ENCODE results near the gene CBLN3.

The CBLN3 gene

GRCh38 chr14:24442240-24443052, 13.0 kb upstream of the CBLN3 start, which contains the start of gene SDR39U1 (continued):
- peak; percentile 99 for TF ChIP-seq ZNF518A (tag by site-specific recombination; conservative IDR thresholded peaks at IDR 0.05; ENCODE audit: low read depth)
- TF ChIP-seq ZNF830 (tag by site-specific recombination; IDR thresholded peaks at IDR 0.05; ENCODE audit: low read depth): no peak
- TF ChIP-seq ZNF621 (tag by site-specific recombination; IDR thresholded peaks at IDR 0.05): no peak
- TF ChIP-seq WT1 (tag by site-specific recombination; IDR thresholded peaks at IDR 0.05): peak; percentile 29; the same call in 1 of the 2 replicates
- no peak for TF ChIP-seq GLI2 (tag by site-specific recombination; IDR thresholded peaks at IDR 0.05; ENCODE audit: borderline replicate concordance, low read depth)
- TF ChIP-seq ZNF48 (tag by site-specific recombination; IDR thresholded peaks at IDR 0.05): no peak
- TF ChIP-seq ZNF138 (tag by site-specific recombination; IDR thresholded peaks at IDR 0.05; ENCODE audit: borderline replicate concordance): no peak
- peak; percentile 99 for TF ChIP-seq ZNF335 (tag by site-specific recombination; conservative IDR thresholded peaks at IDR 0.05)
- no peak for TF ChIP-seq BCL11B (tag by site-specific recombination; IDR thresholded peaks at IDR 0.05; ENCODE audit: low read depth)
- peak; percentile 51; the same call in 1 of the 2 replicates for TF ChIP-seq ZBTB7A (tag by site-specific recombination; IDR thresholded peaks at IDR 0.05; ENCODE audit: low read depth)
- no peak for TF ChIP-seq FEZF1 (tag by site-specific recombination; IDR thresholded peaks at IDR 0.05)
- no peak for TF ChIP-seq ZFP3 (tag by site-specific recombination; IDR thresholded peaks at IDR 0.05; ENCODE audit: low read depth)
- TF ChIP-seq, protein P1, sequence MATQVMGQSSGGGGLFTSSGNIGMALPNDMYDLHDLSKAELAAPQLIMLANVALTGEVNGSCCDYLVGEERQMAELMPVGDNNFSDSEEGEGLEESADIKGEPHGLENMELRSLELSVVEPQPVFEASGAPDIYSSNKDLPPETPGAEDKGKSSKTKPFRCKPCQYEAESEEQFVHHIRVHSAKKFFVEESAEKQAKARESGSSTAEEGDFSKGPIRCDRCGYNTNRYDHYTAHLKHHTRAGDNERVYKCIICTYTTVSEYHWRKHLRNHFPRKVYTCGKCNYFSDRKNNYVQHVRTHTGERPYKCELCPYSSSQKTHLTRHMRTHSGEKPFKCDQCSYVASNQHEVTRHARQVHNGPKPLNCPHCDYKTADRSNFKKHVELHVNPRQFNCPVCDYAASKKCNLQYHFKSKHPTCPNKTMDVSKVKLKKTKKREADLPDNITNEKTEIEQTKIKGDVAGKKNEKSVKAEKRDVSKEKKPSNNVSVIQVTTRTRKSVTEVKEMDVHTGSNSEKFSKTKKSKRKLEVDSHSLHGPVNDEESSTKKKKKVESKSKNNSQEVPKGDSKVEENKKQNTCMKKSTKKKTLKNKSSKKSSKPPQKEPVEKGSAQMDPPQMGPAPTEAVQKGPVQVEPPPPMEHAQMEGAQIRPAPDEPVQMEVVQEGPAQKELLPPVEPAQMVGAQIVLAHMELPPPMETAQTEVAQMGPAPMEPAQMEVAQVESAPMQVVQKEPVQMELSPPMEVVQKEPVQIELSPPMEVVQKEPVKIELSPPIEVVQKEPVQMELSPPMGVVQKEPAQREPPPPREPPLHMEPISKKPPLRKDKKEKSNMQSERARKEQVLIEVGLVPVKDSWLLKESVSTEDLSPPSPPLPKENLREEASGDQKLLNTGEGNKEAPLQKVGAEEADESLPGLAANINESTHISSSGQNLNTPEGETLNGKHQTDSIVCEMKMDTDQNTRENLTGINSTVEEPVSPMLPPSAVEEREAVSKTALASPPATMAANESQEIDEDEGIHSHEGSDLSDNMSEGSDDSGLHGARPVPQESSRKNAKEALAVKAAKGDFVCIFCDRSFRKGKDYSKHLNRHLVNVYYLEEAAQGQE (tag by site-specific recombination; IDR thresholded peaks at IDR 0.05): no peak
- TF ChIP-seq ZNF433 (tag by site-specific recombination; IDR thresholded peaks at IDR 0.05; ENCODE audit: low read depth): no peak
- peak; percentile 55; the same call in 1 of the 2 replicates for TF ChIP-seq ZNF76 (tag by site-specific recombination; IDR thresholded peaks at IDR 0.05; ENCODE audit: borderline replicate concordance, low read depth)
- TF ChIP-seq ZNF426 (tag by site-specific recombination; IDR thresholded peaks at IDR 0.05): no peak
- TF ChIP-seq HOXA7 (CRISPR knock-in tag; IDR thresholded peaks at IDR 0.05; ENCODE audit: borderline replicate concordance): no peak
- TF ChIP-seq ZNF121 (tag by site-specific recombination; IDR thresholded peaks at IDR 0.05): no peak
- no peak for TF ChIP-seq ZNF704 (tag by site-specific recombination; IDR thresholded peaks at IDR 0.05)
- TF ChIP-seq ZSCAN16 (tag by site-specific recombination; IDR thresholded peaks at IDR 0.05): no peak
- no peak for TF ChIP-seq ZNF37A (tag by site-specific recombination; IDR thresholded peaks at IDR 0.05)
- 0 out of 2 replicates have a peak, but pooled peaks have one; percentile 35 for TF ChIP-seq ZSCAN5A (tag by site-specific recombination; IDR thresholded peaks at IDR 0.05)
- TF ChIP-seq ZNF600 (tag by site-specific recombination; IDR thresholded peaks at IDR 0.05): 0 out of 2 replicates have a peak, but pooled peaks have one; percentile 81
- peak; percentile 82; the same call in 1 of the 2 replicates for TF ChIP-seq ZNF610 (tag by site-specific recombination; IDR thresholded peaks at IDR 0.05; ENCODE audit: borderline replicate concordance)
- no peak for TF ChIP-seq ZNF23 (tag by site-specific recombination; IDR thresholded peaks at IDR 0.05; ENCODE audit: borderline replicate concordance)
- no peak for TF ChIP-seq ZNF175 (tag by site-specific recombination; IDR thresholded peaks at IDR 0.05)
